Right atrium auricular region (tissue), 2 donors: ENCODE results near the gene CLTA. TPM values are rescaled to one million over a fixed set of nuclear protein-coding genes. Genes with fewer than 3 reads are reported as not detected.

ENCODE experiments used
- DNase-seq: peaks from one replicate; pipeline ENCODE4 v3.0.0-alpha.2; 2019; ENCODE audit warnings: low spot score
- H3K27ac ChIP-seq, 2 donors: fragments of 200-600 bp; sonication (generic); 1 replicate in 1 of 2; 2 replicates in 1 of 2; pipeline ENCODE4 v1.5.1; 2016 to 2019
- H3K27me3 ChIP-seq, 2 donors: fragments of 200-600 bp; sonication (generic); one replicate each; pipeline versions ENCODE4 v1.5.1 to v1.6.0; 2017 to 2019
- H3K36me3 ChIP-seq: fragments of 200-600 bp; sonication (generic); one replicate; pipeline ENCODE4 v1.5.1; 2016
- H3K4me1 ChIP-seq, 2 donors: fragments of 200-600 bp; sonication (generic); one replicate each; pipeline versions ENCODE4 v1.5.1 to v1.6.0; 2017 to 2019
- H3K4me3 ChIP-seq, 2 donors: fragments of 200-600 bp; sonication (generic); 1 replicate in 1 of 2; 2 replicates in 1 of 2; pipeline ENCODE4 v1.5.1; 2017 to 2019; ENCODE audit warnings: mild to moderate bottlenecking in 1 of 2, moderate library complexity in 1 of 2
- H3K9me3 ChIP-seq, 2 donors: fragments of 200-600 bp; sonication (generic); one replicate each; pipeline ENCODE4 v1.5.1; 2019
- total RNA-seq, 2 donors: library from RNA; depleted of rRNA; stranded (reverse); fragments of >200 nt; gene quantifications; one replicate each; pipeline ENCODE4 v1.1.0, GENCODE V29; 2016
- TF ChIP-seq, protein P1 (sequence below), 2 donors: fragments of 200-600 bp; sonication (generic); IDR thresholded peaks; one replicate each; pipeline ENCODE4 v1.5.1; 2019; ENCODE audit warnings: antibody characterized with exemption in 2 of 2

Gene CLTA
- total RNA-seq, 2 donors from 2014 or later: 67.2 to 87.7 TPM

DNA sequence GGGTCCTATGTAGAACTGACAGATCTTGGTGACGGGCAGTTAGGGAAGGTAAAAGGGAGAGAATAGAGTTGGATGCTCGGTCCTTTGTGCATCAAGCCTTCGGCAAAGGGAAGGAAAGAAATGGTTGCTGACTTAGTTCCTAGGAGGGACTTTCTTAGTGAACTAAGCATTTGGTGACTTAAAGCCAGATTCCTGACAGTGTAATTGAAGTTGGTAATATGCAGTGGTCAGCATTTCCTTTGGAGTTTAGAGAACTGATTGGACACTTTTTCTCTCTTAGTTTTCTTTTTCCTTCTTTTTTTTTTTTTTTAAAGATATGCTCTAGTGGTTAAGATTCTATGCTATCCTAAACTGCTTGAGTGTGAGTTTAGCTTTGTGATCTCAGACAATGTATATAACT is 2.3 kb downstream of the CLTA start:
- peaks cover 0 to 40% of the 10 kb centered on the region in 2 donors for H3K4me1 ChIP-seq
- peaks cover 7% of the 10 kb centered on the region for H3K36me3 ChIP-seq
- peak overlapping the region in 1 of 2 donors; percentile 98 for H3K4me3 ChIP-seq
- TF ChIP-seq, protein P1, sequence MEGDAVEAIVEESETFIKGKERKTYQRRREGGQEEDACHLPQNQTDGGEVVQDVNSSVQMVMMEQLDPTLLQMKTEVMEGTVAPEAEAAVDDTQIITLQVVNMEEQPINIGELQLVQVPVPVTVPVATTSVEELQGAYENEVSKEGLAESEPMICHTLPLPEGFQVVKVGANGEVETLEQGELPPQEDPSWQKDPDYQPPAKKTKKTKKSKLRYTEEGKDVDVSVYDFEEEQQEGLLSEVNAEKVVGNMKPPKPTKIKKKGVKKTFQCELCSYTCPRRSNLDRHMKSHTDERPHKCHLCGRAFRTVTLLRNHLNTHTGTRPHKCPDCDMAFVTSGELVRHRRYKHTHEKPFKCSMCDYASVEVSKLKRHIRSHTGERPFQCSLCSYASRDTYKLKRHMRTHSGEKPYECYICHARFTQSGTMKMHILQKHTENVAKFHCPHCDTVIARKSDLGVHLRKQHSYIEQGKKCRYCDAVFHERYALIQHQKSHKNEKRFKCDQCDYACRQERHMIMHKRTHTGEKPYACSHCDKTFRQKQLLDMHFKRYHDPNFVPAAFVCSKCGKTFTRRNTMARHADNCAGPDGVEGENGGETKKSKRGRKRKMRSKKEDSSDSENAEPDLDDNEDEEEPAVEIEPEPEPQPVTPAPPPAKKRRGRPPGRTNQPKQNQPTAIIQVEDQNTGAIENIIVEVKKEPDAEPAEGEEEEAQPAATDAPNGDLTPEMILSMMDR (IDR thresholded peaks at IDR 0.05): no peak
- no peak for DNase-seq
- no peaks in the 10 kb centered on the region for H3K27me3 ChIP-seq
- H3K9me3 ChIP-seq: no peaks in the 10 kb centered on the region
- H3K27ac ChIP-seq: no peak overlapping the region

DNA sequence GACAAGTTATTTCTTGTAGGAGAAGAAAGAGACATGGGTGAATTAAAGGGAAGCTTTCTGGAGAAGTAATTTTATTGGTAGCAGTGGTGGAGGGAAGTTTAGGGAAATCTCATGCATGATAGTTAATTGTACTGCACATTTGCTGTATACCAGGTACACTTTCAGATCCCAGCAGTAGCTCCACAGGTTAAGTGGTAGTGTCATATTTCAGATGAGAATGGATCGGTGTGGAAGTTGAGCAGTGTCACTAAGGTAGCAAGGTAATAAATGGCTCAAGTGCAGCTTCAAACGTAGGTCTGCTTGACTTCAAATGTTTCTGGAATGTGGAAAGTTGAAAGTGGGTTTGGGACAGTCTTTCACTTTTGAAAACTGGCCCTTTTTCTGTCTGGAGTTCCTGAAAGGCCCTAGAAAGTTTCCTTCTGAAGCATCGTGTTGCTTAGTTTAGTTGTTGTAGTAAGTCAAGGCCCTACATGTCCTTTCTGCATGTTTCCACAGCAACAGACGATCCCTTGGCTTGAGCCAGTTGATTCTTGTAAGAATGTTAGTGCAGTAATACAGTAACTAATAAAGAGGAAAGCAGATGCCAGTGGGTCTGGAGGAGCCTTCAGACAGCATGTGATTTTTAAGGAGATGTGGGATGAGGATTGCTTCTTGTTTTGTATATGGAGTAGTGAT is 3.7 kb downstream of the CLTA start:
- peaks cover 0 to 40% of the 10 kb centered on the region in 2 donors for H3K4me1 ChIP-seq
- no peak overlapping the region for H3K27ac ChIP-seq
- no peaks in the 10 kb centered on the region for H3K9me3 ChIP-seq
- TF ChIP-seq, protein P1 (IDR thresholded peaks at IDR 0.05): no peak
- H3K4me3 ChIP-seq: no peak overlapping the region
- no peak for DNase-seq
- peaks cover 21% of the 10 kb centered on the region for H3K36me3 ChIP-seq
- H3K27me3 ChIP-seq: no peaks in the 10 kb centered on the region

DNA sequence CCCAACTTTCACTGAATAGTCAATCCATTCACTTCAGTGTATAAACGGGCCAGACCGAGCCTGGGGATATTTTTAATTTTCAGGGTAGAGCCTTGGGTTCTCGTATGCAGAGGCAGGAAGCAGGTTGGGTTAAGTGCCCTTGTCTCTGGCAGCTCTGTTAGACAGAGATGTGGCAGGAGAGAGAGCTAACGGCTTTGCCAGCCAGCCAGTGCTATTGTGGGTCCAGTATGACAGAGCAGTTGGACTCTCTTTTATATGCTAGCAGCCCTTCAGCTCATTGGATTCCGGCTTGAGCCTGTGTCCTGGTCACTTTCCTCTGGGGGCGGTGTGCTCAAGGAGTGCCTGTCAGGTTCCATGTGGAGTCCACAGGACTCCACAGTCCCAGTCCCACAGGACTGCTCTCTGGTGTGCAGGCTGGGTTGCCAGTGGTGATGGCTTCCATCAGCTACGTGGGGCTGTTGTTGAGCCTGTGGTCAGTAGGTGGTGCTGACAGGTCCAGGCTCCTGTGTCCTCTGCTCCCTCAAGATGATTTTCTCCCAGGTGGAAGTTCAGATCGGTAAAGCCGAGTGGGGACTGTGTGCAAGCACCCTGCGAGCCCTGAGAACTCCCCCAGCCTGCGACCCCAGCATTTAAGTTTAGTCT is 14.3 kb downstream of the CLTA start:
- H3K27me3 ChIP-seq: no peaks in the 10 kb centered on the region
- H3K27ac ChIP-seq: no peak overlapping the region
- TF ChIP-seq, protein P1 (IDR thresholded peaks at IDR 0.05): peak in 1 of 2 donors; percentile 22
- no peak for DNase-seq
- no peak overlapping the region for H3K4me3 ChIP-seq
- no peaks in the 10 kb centered on the region for H3K9me3 ChIP-seq
- H3K4me1 ChIP-seq: peaks cover 0 to 36% of the 10 kb centered on the region in 2 donors
- peaks cover 83% of the 10 kb centered on the region for H3K36me3 ChIP-seq

DNA sequence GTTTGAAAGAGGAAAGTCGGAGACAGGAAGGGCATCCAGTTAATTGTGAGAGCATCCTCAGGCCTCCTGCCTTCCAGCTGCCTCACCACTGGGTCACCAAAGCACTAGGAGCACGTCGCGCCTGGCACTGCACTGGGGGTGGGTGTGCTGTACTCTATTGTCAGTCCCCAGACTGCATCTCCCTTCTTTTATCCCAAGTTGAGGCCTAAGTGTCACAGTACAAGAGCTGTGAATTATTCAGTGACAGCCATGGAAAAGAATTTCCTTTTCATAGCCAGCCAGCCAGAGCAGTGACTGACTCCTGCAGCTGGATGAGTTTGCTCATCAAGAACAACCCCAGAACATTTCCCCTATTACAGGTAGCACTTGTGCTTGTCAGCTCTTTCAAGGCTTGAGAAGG is 16.3 kb downstream of the CLTA start:
- H3K27ac ChIP-seq: peak overlapping the region; percentile 37 to 82

DNA sequence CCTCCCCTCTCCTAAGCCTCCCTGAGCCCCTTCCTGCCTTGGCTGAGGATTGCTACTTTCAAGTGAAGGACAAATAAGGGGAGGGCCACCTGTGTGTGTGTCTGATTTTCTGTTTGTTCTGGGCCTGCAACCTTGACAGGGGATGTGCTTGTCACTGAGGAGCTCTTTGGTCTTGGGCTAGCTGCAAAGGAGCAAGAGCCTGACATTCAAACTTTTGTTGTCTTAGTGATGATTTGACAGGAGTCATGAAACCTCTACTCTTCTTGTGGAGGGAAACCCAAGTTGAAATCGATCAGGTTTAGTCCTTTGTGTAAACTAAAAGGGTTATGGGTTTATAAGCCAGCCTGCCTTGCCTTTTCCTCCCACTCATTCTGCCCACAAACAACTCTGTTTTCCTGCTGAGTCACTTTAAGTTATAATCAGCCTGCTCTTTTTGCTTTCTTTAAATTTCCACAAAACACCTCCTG is 16.9 kb downstream of the CLTA start:
- Histone ChIP-seq H3K9me3 (no peaks in the 10 kb centered on the region), H3K4me3 (no peak overlapping the region), H3K4me1 (peaks cover 0 to 60% of the 10 kb centered on the region in 2 donors), H3K27me3 (no peaks in the 10 kb centered on the region), H3K36me3 (peaks cover 63% of the 10 kb centered on the region), H3K27ac (peak overlapping the region; percentile 37 to 82)
- TF ChIP-seq, protein P1 (IDR thresholded peaks at IDR 0.05): no peak
- DNase-seq: no peak

More for the DNA sequence above, 16.3 kb downstream of the CLTA start:
- H3K27me3 ChIP-seq: no peaks in the 10 kb centered on the region
- DNase-seq: no peak
- TF ChIP-seq, protein P1 (IDR thresholded peaks at IDR 0.05): no peak
- H3K9me3 ChIP-seq: no peaks in the 10 kb centered on the region
- H3K36me3 ChIP-seq: peaks cover 68% of the 10 kb centered on the region
- peaks cover 0 to 54% of the 10 kb centered on the region in 2 donors for H3K4me1 ChIP-seq
- H3K4me3 ChIP-seq: no peak overlapping the region
